ENCODE measurements around the gene HOXC11.

HOXC11 gene

GRCh38 chr12:53966385-53967133 lies 6.4 kb upstream of the HOXC11 start:
- TF ChIP-seq, protein P1, sequence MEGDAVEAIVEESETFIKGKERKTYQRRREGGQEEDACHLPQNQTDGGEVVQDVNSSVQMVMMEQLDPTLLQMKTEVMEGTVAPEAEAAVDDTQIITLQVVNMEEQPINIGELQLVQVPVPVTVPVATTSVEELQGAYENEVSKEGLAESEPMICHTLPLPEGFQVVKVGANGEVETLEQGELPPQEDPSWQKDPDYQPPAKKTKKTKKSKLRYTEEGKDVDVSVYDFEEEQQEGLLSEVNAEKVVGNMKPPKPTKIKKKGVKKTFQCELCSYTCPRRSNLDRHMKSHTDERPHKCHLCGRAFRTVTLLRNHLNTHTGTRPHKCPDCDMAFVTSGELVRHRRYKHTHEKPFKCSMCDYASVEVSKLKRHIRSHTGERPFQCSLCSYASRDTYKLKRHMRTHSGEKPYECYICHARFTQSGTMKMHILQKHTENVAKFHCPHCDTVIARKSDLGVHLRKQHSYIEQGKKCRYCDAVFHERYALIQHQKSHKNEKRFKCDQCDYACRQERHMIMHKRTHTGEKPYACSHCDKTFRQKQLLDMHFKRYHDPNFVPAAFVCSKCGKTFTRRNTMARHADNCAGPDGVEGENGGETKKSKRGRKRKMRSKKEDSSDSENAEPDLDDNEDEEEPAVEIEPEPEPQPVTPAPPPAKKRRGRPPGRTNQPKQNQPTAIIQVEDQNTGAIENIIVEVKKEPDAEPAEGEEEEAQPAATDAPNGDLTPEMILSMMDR (conservative IDR thresholded peaks at IDR 0.05; ENCODE audit: low read depth, low read length) = no peak
- no peak overlapping the region for H3K4me3 ChIP-seq (ENCODE audit: low read length)
- DNase-seq (ENCODE audit: low read depth) = no peak

- H3K4me3 ChIP-seq (ENCODE audit: low read length) = no peak overlapping the region
- TF ChIP-seq, protein P1 (conservative IDR thresholded peaks at IDR 0.05; ENCODE audit: low read depth, low read length) = no peak
- no peak for DNase-seq (ENCODE audit: low read depth)
These were observed 5.5 kb upstream of the HOXC11 start for GRCh38 chr12:53967421-53967925.

GRCh38 chr12:53968214-53969127 lies 4.5 kb upstream of the HOXC11 start:
- TF ChIP-seq, protein P1 (conservative IDR thresholded peaks at IDR 0.05; ENCODE audit: low read depth, low read length) = no peak
- H3K4me3 ChIP-seq (ENCODE audit: low read length) = no peak overlapping the region
- DNase-seq (ENCODE audit: low read depth) = no peak

GRCh38 chr12:53969588-53970259 lies 3.2 kb upstream of the HOXC11 start:
- DNase-seq (ENCODE audit: low read depth) = no peak
- TF ChIP-seq, protein P1 (conservative IDR thresholded peaks at IDR 0.05; ENCODE audit: low read depth, low read length) = no peak
- H3K4me3 ChIP-seq (ENCODE audit: low read length) = no peak overlapping the region

GRCh38 chr12:53970451-53970850 lies 2.5 kb upstream of the HOXC11 start:
- DNase-seq (ENCODE audit: low read depth) = no peak
- H3K4me3 ChIP-seq (ENCODE audit: low read length) = no peak overlapping the region
- TF ChIP-seq, protein P1 (conservative IDR thresholded peaks at IDR 0.05; ENCODE audit: low read depth, low read length) = no peak

DNA sequence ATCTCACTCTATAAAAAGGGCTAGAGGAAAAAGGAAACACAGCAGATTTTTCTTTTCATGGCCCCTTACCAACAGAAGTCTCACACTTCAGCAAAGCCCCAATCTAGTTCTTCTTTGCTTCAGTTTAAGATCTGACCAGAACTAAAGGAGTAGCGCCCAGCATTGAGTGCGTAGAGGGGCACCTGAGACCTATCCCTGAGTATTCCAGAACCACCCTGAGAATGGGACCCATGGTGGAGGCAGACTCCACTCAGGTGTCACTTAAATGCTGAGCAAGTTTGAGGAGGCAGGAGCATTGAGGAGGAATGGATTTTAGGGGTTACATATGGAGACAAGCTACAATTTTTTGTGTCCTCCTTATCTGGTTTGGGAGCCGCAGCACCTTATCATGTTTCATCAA lies 1.8 kb upstream of the HOXC11 start:
- DNase-seq (ENCODE audit: low read depth) = no peak
- TF ChIP-seq, protein P1 (conservative IDR thresholded peaks at IDR 0.05; ENCODE audit: low read depth, low read length) = no peak
- H3K4me3 ChIP-seq (ENCODE audit: low read length) = no peak overlapping the region

Data from retinal pigment epithelial cell (primary cell).